HCT116 (cell line): ENCODE data around the gene RNF7. TPM values are rescaled to one million over a fixed set of nuclear protein-coding genes. Genes with fewer than 3 reads are reported as not detected.

Source experiments
- ATAC-seq: fragments of 200-7000 bp; cut with Tn5 transposase; 2 replicates; pipeline ENCODE4 v1.9.1; 2020; ENCODE audit warnings: mild to moderate bottlenecking, moderate library complexity
- BruUV-seq: library from RNA; stranded (reverse); fragments of 400-500 nt; replicated peaks from 2 replicates; lab custom pipeline; 2021; lab: Mats Ljungman, UMichigan
- CTCF ChIA-PET: fragments of 300-600 bp; sonication (Branson Sonifier 250); formaldehyde crosslinking; loops from one replicate; lab custom pipeline; 2021; ENCODE audit warnings: antibody characterized with exemption; lab: Charles Lee
- POLR2A ChIA-PET: fragments of 300-600, 350-600 bp; sonication (Branson Sonifier 250); formaldehyde crosslinking; loops from one replicate; lab custom pipeline; 2021; ENCODE audit warnings: antibody characterized with exemption; lab: Charles Lee
- RAD21 ChIA-PET, 2 experiments: fragments of 300-600 bp; sonication (Branson Sonifier 250); formaldehyde crosslinking; loops; one replicate each; lab custom pipeline; 2023; ENCODE audit warnings: low total read pairs in 2 of 2; ENCODE audit not compliant: uncharacterized antibody in 2 of 2, unreplicated experiment in 2 of 2, low non-redundant PET in 1 of 2; lab: Charles Lee
- DNase-seq: peaks from one replicate; pipeline ENCODE4 v3.0.0-alpha.2; 2010; ENCODE audit warnings: low read depth, low spot score
- H2AFZ ChIP-seq: fragments of 200-600 bp; shearing (Covaris generic), sonication (generic); 2 replicates; pipeline ENCODE4 v1.6.1; 2017; ENCODE audit warnings: low read depth, mixed run types, mixed read lengths, antibody characterized with exemption, low read length; ENCODE audit not compliant: poor library complexity, severe bottlenecking
- H3K27ac ChIP-seq: 2 replicates; pipeline ENCODE4 v1.5.1; 2012; ENCODE audit warnings: low read depth, low read length
- H3K27me3 ChIP-seq: fragments of 200-600 bp; sonication (generic); 2 replicates; pipeline ENCODE4 v1.6.1; 2016; ENCODE audit warnings: mixed run types, low read length, mixed read lengths; ENCODE audit not compliant: insufficient read depth
- H3K36me3 ChIP-seq, 2 experiments: fragments of 200-500 bp in 1 of 2; fragments of 200-600 bp in 1 of 2; sonication (Bioruptor generic) in 1 of 2; sonication (generic) in 1 of 2; 2 replicates each; pipeline versions ENCODE4 v1.5.1 to v1.6.1; 2014 to 2016; ENCODE audit warnings: low read length in 2 of 2, inconsistent platforms in 1 of 2, mixed read lengths in 1 of 2, mixed run types in 1 of 2; ENCODE audit not compliant: insufficient read depth in 2 of 2, control insufficient read depth in 1 of 2
- H3K4me1 ChIP-seq, 2 experiments: fragments of 200-600 bp in 1 of 2; sonication (generic) in 1 of 2; 2 replicates each; pipeline versions ENCODE4 v1.5.1 to v1.6.1; 2012 to 2017; ENCODE audit warnings: low read length in 2 of 2, inconsistent platforms in 1 of 2, mild to moderate bottlenecking in 1 of 2, mixed read lengths in 1 of 2, mixed run types in 1 of 2, moderate library complexity in 1 of 2; ENCODE audit not compliant: insufficient read depth in 2 of 2, control insufficient read depth in 1 of 2
- H3K4me2 ChIP-seq: fragments of 200-600 bp; sonication (generic); 2 replicates; pipeline ENCODE4 v1.6.1; 2017; ENCODE audit warnings: mixed run types, low read length, mixed read lengths
- H3K4me3 ChIP-seq, 2 experiments: fragments of 200-600 bp in 1 of 2; sonication (generic) in 1 of 2; replicated peaks in 1 of 2; 2 replicates each; pipeline ENCODE4 v1.5.1; 2011 to 2016; ENCODE audit warnings: low read length in 2 of 2, control low read depth in 1 of 2, low read depth in 1 of 2, mild to moderate bottlenecking in 1 of 2, mixed read lengths in 1 of 2, mixed run types in 1 of 2
- H3K79me2 ChIP-seq: fragments of 200-600 bp; sonication (generic); 2 replicates; pipeline ENCODE4 v1.6.1; 2017; ENCODE audit warnings: mild to moderate bottlenecking, mixed run types, low read length, moderate library complexity, mixed read lengths; ENCODE audit not compliant: insufficient read depth
- H3K9ac ChIP-seq: fragments of 200-600 bp; sonication (generic); 2 replicates; pipeline ENCODE4 v1.6.1; 2016; ENCODE audit warnings: low read length, mixed read lengths
- H3K9me2 ChIP-seq: fragments of 200-600 bp; sonication (generic), shearing (Covaris generic); 2 replicates; pipeline ENCODE4 v1.6.1; 2017; ENCODE audit warnings: mixed run types, mild to moderate bottlenecking, moderate library complexity; ENCODE audit not compliant: insufficient read depth
- H3K9me3 ChIP-seq, 2 experiments: fragments of 200-500 bp in 1 of 2; fragments of 200-600 bp in 1 of 2; sonication (Bioruptor generic) in 1 of 2; sonication (generic) in 1 of 2; 2 replicates each; pipeline ENCODE4 v1.6.1; 2014 to 2017; ENCODE audit warnings: low read length in 2 of 2, mixed read lengths in 2 of 2, inconsistent platforms in 1 of 2, low read depth in 1 of 2, mild to moderate bottlenecking in 1 of 2, mixed run types in 1 of 2, moderate library complexity in 1 of 2; ENCODE audit not compliant: control insufficient read depth in 1 of 2, insufficient read depth in 1 of 2
- H4K20me1 ChIP-seq: fragments of 200-600 bp; sonication (generic), shearing (Covaris generic); 2 replicates; pipeline ENCODE4 v1.6.1; 2017; ENCODE audit warnings: mixed run types, mild to moderate bottlenecking, moderate library complexity; ENCODE audit not compliant: insufficient read depth
- EGR1 ChIP-seq: IDR thresholded peaks from 2 replicates; pipeline ENCODE4 v1.6.1; 2012; ENCODE audit warnings: low read depth
- FOSL1 ChIP-seq: IDR thresholded peaks from 2 replicates; pipeline ENCODE4 v1.6.1; 2012; ENCODE audit warnings: low read depth
- RAD21 ChIP-seq: IDR thresholded peaks from 2 replicates; pipeline ENCODE4 v1.6.1; 2012; ENCODE audit warnings: low read depth, mild to moderate bottlenecking
- SIN3A ChIP-seq: IDR thresholded peaks from 2 replicates; pipeline ENCODE4 v1.6.1; 2012; ENCODE audit warnings: low read depth
- YY1 ChIP-seq: IDR thresholded peaks from 2 replicates; pipeline ENCODE4 v1.6.1; 2011; ENCODE audit warnings: low read length, low read depth, moderate library complexity, mild to moderate bottlenecking; ENCODE audit not compliant: insufficient replicate concordance; ENCODE audit errors: extremely low read depth
- intact Hi-C: fragments of 100-400 bp; cut with micrococcal nuclease; formaldehyde crosslinking; loops from 2 replicates; pipeline ENCODE4 v1.10.0; 2022
- total RNA-seq: library from RNA; stranded (reverse); gene quantifications from one replicate; pipeline ENCODE4 v1.2.1, GENCODE V29; 2021; ENCODE audit not compliant: unreplicated experiment
- TF ChIP-seq, protein P1 (sequence below): IDR thresholded peaks from 2 replicates; pipeline ENCODE4 v1.6.1; 2012; ENCODE audit warnings: low read depth
- TF ChIP-seq, protein P2 (sequence below): IDR thresholded peaks from 2 replicates; pipeline ENCODE4 v1.6.1; 2012

RNF7 gene
- total RNA-seq, 1 experiment from 2014 or later: 82.3 TPM

DNA sequence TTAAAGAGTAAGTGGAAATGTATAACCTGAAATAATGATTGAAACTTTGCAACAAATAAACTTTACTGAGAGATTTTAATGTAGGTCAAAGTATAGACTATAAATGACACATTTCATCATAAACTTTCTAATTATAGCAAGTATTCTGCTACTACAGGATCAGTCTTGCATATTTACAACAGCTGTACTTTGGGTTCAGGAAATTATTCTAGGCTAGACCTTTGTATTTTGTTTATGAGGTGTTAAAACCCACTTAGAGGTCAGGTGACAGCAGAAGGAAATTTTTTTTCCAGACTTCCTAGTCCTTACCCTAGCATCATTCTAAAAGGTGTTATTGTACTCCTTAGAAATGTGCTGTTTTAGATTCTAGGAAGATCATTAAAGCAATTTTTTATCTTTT, 2.3 kb downstream of the RNF7 start:
- RAD21 ChIA-PET: no interaction called here
- H3K27me3 ChIP-seq: no peaks in the 10 kb centered on the region
- H3K27ac ChIP-seq: no peak overlapping the region
- CTCF ChIA-PET: interaction anchor here (1.1 to 2.5 kb wide), 2 partner anchors 135 to 276 kb away, joined by 3 to 6 read pairs; no protein-coding TSS in a partner anchor
- H3K4me2 ChIP-seq: peak overlapping the region; percentile 75; the same call in 1 of the 2 replicates
- H3K9me2 ChIP-seq: no peaks in the 10 kb centered on the region
- BruUV-seq: no TSS peak
- H3K36me3 ChIP-seq: peaks cover 13 to 24% of the 10 kb centered on the region in 2 experiments
- H3K4me1 ChIP-seq: peaks cover 9 to 11% of the 10 kb centered on the region in 2 experiments
- H3K9me3 ChIP-seq: no peaks in the 10 kb centered on the region
- peaks cover 72% of the 10 kb centered on the region for H3K79me2 ChIP-seq
- no peak for ATAC-seq
- H3K4me3 ChIP-seq: no peak overlapping the region
- no peak overlapping the region for H2AFZ ChIP-seq
- TF ChIP-seq, protein P1, sequence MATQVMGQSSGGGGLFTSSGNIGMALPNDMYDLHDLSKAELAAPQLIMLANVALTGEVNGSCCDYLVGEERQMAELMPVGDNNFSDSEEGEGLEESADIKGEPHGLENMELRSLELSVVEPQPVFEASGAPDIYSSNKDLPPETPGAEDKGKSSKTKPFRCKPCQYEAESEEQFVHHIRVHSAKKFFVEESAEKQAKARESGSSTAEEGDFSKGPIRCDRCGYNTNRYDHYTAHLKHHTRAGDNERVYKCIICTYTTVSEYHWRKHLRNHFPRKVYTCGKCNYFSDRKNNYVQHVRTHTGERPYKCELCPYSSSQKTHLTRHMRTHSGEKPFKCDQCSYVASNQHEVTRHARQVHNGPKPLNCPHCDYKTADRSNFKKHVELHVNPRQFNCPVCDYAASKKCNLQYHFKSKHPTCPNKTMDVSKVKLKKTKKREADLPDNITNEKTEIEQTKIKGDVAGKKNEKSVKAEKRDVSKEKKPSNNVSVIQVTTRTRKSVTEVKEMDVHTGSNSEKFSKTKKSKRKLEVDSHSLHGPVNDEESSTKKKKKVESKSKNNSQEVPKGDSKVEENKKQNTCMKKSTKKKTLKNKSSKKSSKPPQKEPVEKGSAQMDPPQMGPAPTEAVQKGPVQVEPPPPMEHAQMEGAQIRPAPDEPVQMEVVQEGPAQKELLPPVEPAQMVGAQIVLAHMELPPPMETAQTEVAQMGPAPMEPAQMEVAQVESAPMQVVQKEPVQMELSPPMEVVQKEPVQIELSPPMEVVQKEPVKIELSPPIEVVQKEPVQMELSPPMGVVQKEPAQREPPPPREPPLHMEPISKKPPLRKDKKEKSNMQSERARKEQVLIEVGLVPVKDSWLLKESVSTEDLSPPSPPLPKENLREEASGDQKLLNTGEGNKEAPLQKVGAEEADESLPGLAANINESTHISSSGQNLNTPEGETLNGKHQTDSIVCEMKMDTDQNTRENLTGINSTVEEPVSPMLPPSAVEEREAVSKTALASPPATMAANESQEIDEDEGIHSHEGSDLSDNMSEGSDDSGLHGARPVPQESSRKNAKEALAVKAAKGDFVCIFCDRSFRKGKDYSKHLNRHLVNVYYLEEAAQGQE: no peak
- TF ChIP-seq YY1 (no peak), FOSL1 (no peak), EGR1 (no peak), RAD21 (no peak), SIN3A (no peak)
- TF ChIP-seq, protein P2, sequence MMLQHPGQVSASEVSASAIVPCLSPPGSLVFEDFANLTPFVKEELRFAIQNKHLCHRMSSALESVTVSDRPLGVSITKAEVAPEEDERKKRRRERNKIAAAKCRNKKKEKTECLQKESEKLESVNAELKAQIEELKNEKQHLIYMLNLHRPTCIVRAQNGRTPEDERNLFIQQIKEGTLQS: no peak
- TF ChIP-seq, all 23 proteins: peak for 0
- peaks cover 13% of the 10 kb centered on the region for H4K20me1 ChIP-seq
- intact Hi-C loops: no loop called here
- POLR2A ChIA-PET: no interaction called here
- no peak for DNase-seq
- H3K9ac ChIP-seq: 0 out of 2 replicates have a peak overlapping the region, but pooled peaks have one; percentile 93
